Spleen (tissue), 13 donors: Measurements from ENCODE around the gene FAM47A. TPM values are rescaled to one million over a fixed set of nuclear protein-coding genes. Genes with fewer than 3 reads are reported as not detected.

Experiments used
- DNase-seq: peaks from one replicate; pipeline ENCODE4 v3.0.0-alpha.2; 2020
- H3K27ac ChIP-seq, 8 donors: fragments of 200-600 bp; sonication (generic) in 7 of 8; 1 replicate in 4 of 8; 2 replicates in 4 of 8; pipeline versions ENCODE4 v1.5.0 to v1.8.0; 2016 to 2021; ENCODE audit warnings: inconsistent platforms in 4 of 8, mild to moderate bottlenecking in 4 of 8, moderate library complexity in 1 of 8
- H3K27me3 ChIP-seq, 7 donors: fragments of 200-600 bp; sonication (generic) in 6 of 7; replicated peaks in 1 of 7; 1 replicate in 4 of 7; 2 replicates in 3 of 7; pipeline versions ENCODE4 v1.5.0 to v1.8.0; 2016 to 2021; ENCODE audit warnings: inconsistent platforms in 3 of 7, mild to moderate bottlenecking in 1 of 7
- H3K36me3 ChIP-seq, 6 donors: fragments of 200-600 bp; sonication (generic) in 5 of 6; 1 replicate in 4 of 6; 2 replicates in 2 of 6; pipeline versions ENCODE4 v1.5.0 to v1.8.0; 2016 to 2021; ENCODE audit warnings: inconsistent platforms in 2 of 6
- H3K4me1 ChIP-seq, 6 donors: fragments of 200-600 bp; sonication (generic) in 5 of 6; 1 replicate in 3 of 6; 2 replicates in 3 of 6; pipeline versions ENCODE4 v1.5.0 to v1.8.0; 2016 to 2021; ENCODE audit warnings: inconsistent platforms in 3 of 6
- H3K4me3 ChIP-seq, 8 donors: fragments of 200-600 bp; sonication (generic) in 7 of 8; 1 replicate in 4 of 8; 2 replicates in 4 of 8; pipeline versions ENCODE4 v1.5.0 to v1.8.0; 2016 to 2021; ENCODE audit warnings: inconsistent platforms in 4 of 8, mild to moderate bottlenecking in 4 of 8, moderate library complexity in 2 of 8
- H3K9me3 ChIP-seq, 8 donors: fragments of 200-600 bp; sonication (generic) in 7 of 8; 1 replicate in 4 of 8; 2 replicates in 4 of 8; pipeline versions ENCODE4 v1.5.0 to v1.8.0; 2016 to 2021; ENCODE audit warnings: inconsistent platforms in 4 of 8
- POLR2A ChIP-seq, 3 donors: fragments of 450-650 bp; IDR thresholded peaks; one replicate each; pipeline ENCODE4 v1.5.1; 2017; ENCODE audit warnings: antibody characterized with exemption in 3 of 3, mild to moderate bottlenecking in 1 of 3
- POLR2AphosphoS5 ChIP-seq, 3 donors: sonication (generic); formaldehyde crosslinking; IDR thresholded peaks; one replicate each; pipeline ENCODE4 v1.5.1; 2017; ENCODE audit warnings: antibody characterized with exemption in 3 of 3
- WGBS, 5 donors: extraction: QIAGEN DNeasy Blood & Tissue Kit in 3 of 5; methylation state at CpG; one replicate each; pipeline versions ENCODE4 v1.1.5 to v1.1.7; 2013 to 2018; 5-methylcytosine and 5-hydroxymethylcytosine counted together
- intact Hi-C: fragments of 100-400 bp; cut with DNase I; formaldehyde crosslinking; loops from one replicate; pipeline ENCODE4 v1.15.0; 2023; ENCODE audit warnings: low total_unique reads
- long read RNA-seq, 2 donors: transcript quantifications; one replicate each; lab custom pipeline, GENCODE V29; 2026
- polyA plus RNA-seq, 3 donors: library from polyadenylated mRNA; stranded (reverse); fragments of 200-250 nt; gene quantifications; one replicate each; pipeline ENCODE4 v1.2.1, GENCODE V29; 2013
- total RNA-seq, 7 donors: library from RNA; depleted of rRNA in 3 of 7; stranded (reverse); fragments of >200 nt in 3 of 7; fragmentation: NEBNext Ultra II Directional in 4 of 7; extraction: Animal tissue kit (Norgen Biotek cat#: 25700) in 4 of 7; gene quantifications; one replicate each; pipeline versions ENCODE4 v1.1.0 to v1.2.1, GENCODE V29; 2016 to 2021
- TF ChIP-seq, protein P1 (sequence below), 11 experiments: fragments of 200-600 bp in 7 of 11; fragments of 450-650 bp in 4 of 11; sonication (generic) in 4 of 11; IDR thresholded peaks in 8 of 11; conservative IDR thresholded peaks in 3 of 11; 1 replicate in 7 of 11; 2 replicates in 4 of 11; pipeline versions ENCODE4 v1.4.0 to v1.8.0; 2016 to 2021; ENCODE audit warnings: antibody characterized with exemption in 11 of 11, inconsistent platforms in 4 of 11, mild to moderate bottlenecking in 1 of 11
- donor health status: healthy with polysubstance abuse.
- donor health status: DM: no; HTN: no; CAD: no; lungs with moderate emphysema.
- donor health status: DM: no; HTN: no; CAD: no.
- donor health status: Bipolar disorder and iron deficiency.
- donor health status: healthy.
- donor health status: DM: no; HTN: no; CAD: no.
- donor health status: DM: yes; HTN: yes; CAD: no.

Gene FAM47A
- total RNA-seq = not detected
- polyA plus RNA-seq = not detected
- long read RNA-seq, donor 1 = 0 reads
- long read RNA-seq, donor 2 = 0 reads

- no peak within 1 kb of the TSS for H3K27ac ChIP-seq
- peaks cover 0 to 12% (median 0%) of the 10 kb centered on the region in 8 donors for H3K9me3 ChIP-seq
- DNase-seq = peak; percentile 62
- no peaks in the 10 kb centered on the region for H3K4me1 ChIP-seq
- H3K27me3 ChIP-seq = no peaks in the 10 kb centered on the region
- 80 to 96% (median 89%) methylated on average over 20 to 25 of the region's 25 CpGs for WGBS, 5 donors
- no peak within 1 kb of the TSS for H3K4me3 ChIP-seq
- no peaks in the 10 kb centered on the region for H3K36me3 ChIP-seq
- intact Hi-C loops = no loop called here
- TF ChIP-seq POLR2AphosphoS5 (IDR thresholded peaks at IDR 0.05) = no peak
- TF ChIP-seq POLR2A (IDR thresholded peaks at IDR 0.05) = no peak
- TF ChIP-seq, protein P1, sequence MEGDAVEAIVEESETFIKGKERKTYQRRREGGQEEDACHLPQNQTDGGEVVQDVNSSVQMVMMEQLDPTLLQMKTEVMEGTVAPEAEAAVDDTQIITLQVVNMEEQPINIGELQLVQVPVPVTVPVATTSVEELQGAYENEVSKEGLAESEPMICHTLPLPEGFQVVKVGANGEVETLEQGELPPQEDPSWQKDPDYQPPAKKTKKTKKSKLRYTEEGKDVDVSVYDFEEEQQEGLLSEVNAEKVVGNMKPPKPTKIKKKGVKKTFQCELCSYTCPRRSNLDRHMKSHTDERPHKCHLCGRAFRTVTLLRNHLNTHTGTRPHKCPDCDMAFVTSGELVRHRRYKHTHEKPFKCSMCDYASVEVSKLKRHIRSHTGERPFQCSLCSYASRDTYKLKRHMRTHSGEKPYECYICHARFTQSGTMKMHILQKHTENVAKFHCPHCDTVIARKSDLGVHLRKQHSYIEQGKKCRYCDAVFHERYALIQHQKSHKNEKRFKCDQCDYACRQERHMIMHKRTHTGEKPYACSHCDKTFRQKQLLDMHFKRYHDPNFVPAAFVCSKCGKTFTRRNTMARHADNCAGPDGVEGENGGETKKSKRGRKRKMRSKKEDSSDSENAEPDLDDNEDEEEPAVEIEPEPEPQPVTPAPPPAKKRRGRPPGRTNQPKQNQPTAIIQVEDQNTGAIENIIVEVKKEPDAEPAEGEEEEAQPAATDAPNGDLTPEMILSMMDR (IDR thresholded peaks at IDR 0.05 in 8 of 11, conservative IDR thresholded peaks at IDR 0.05 in 3 of 11) = no peak
Observed at GRCh38 chrX:34132028-34132427, at the start of gene FAM47A. FAM47A (minus strand) TSS chrX:34132314; CDS start chrX:34132278, 36 bp downstream.

DNA sequence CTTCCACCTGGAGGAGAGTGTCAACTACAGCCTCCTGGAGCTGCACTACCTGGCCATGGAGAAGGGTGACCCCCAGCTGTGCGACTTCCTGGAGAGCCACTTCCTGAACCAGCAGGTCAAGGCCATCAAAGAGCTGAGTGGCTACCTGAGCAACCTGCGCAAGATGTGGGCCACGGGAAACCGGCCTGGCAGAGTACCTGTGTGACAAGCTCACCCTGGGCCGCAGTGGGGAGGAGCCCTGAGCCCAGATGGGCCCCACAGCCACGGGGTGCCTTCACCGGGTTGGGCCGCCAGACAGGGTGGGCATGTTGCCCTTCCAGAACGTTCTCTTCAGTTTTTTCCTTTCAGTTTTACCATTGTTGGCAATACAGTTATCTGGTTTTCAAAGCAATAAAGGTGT, 15.2 kb upstream of the FAM47A start:
- no peak for DNase-seq
- TF ChIP-seq POLR2A (IDR thresholded peaks at IDR 0.05) (no peak), POLR2AphosphoS5 (IDR thresholded peaks at IDR 0.05) (no peak)
- TF ChIP-seq, protein P1 (IDR thresholded peaks at IDR 0.05 in 8 of 11, conservative IDR thresholded peaks at IDR 0.05 in 3 of 11) = no peak
- WGBS, 5 donors = 64 to 84% (median 76%) methylated on average over 6 to 9 of the region's 9 CpGs
- no peaks in the 10 kb centered on the region for H3K9me3 ChIP-seq
- no peaks in the 10 kb centered on the region for H3K36me3 ChIP-seq
- intact Hi-C loops = no loop called here
- H3K27ac ChIP-seq = no peak overlapping the region
- H3K27me3 ChIP-seq = no peaks in the 10 kb centered on the region
- H3K4me1 ChIP-seq = no peaks in the 10 kb centered on the region
- no peak overlapping the region for H3K4me3 ChIP-seq

GRCh38 chrX:34146906-34147305, 14.8 kb upstream of the FAM47A start:
- Histone ChIP-seq H3K27me3 (no peaks in the 10 kb centered on the region), H3K9me3 (no peaks in the 10 kb centered on the region), H3K4me3 (no peak overlapping the region), H3K4me1 (no peaks in the 10 kb centered on the region), H3K27ac (no peak overlapping the region), H3K36me3 (no peaks in the 10 kb centered on the region)
- 78 to 100% (median 93%) methylated on average over 19 to 30 of the region's 30 CpGs for WGBS, 5 donors
- peak; percentile 72 for DNase-seq
- intact Hi-C loops = no loop called here
- no peak for TF ChIP-seq POLR2AphosphoS5 (IDR thresholded peaks at IDR 0.05)
- TF ChIP-seq, protein P1 (IDR thresholded peaks at IDR 0.05 in 8 of 11, conservative IDR thresholded peaks at IDR 0.05 in 3 of 11) = no peak
- TF ChIP-seq POLR2A (IDR thresholded peaks at IDR 0.05) = no peak

- 65 to 83% (median 76%) methylated on average over 2 of the region's 2 CpGs for WGBS, 5 donors
- Histone ChIP-seq H3K27me3 (no peaks in the 10 kb centered on the region), H3K9me3 (no peaks in the 10 kb centered on the region), H3K4me3 (no peak overlapping the region), H3K36me3 (no peaks in the 10 kb centered on the region), H3K27ac (no peak overlapping the region), H3K4me1 (no peaks in the 10 kb centered on the region)
- no peak for DNase-seq
- TF ChIP-seq, protein P1 (IDR thresholded peaks at IDR 0.05 in 8 of 11, conservative IDR thresholded peaks at IDR 0.05 in 3 of 11) = no peak
- TF ChIP-seq POLR2A (IDR thresholded peaks at IDR 0.05) (no peak), POLR2AphosphoS5 (IDR thresholded peaks at IDR 0.05) (no peak)
- intact Hi-C loops = no loop called here
Observed at GRCh38 chrX:34144246-34144645, 12.1 kb upstream of the FAM47A start.
